Neutrophil (primary cell): Measurements from ENCODE around the gene GPR153.

Source experiments
- H3K27ac ChIP-seq: fragments of 200-600 bp; sonication (generic); 2 replicates; pipeline ENCODE4 v1.5.1; 2016; ENCODE audit warnings: mild to moderate bottlenecking, moderate library complexity
- H3K27me3 ChIP-seq: fragments of 200-600 bp; sonication (generic); 2 replicates; pipeline ENCODE4 v1.6.0; 2016; ENCODE audit warnings: mild to moderate bottlenecking
- H3K36me3 ChIP-seq: fragments of 200-600 bp; sonication (generic); 2 replicates; pipeline ENCODE4 v1.5.1; 2017
- H3K4me1 ChIP-seq, 2 experiments: fragments of 200-600 bp in 1 of 2; sonication (generic) in 1 of 2; 1 replicate in 1 of 2; 2 replicates in 1 of 2; pipeline versions ENCODE4 v1.5.1 to v1.6.1; 2013 to 2016; ENCODE audit warnings: low read depth in 1 of 2, low read length in 1 of 2, mild to moderate bottlenecking in 1 of 2, moderate library complexity in 1 of 2; ENCODE audit not compliant: control insufficient read depth in 1 of 2, insufficient read depth in 1 of 2
- H3K4me3 ChIP-seq, 2 experiments: fragments of 200-600 bp in 1 of 2; sonication (generic) in 1 of 2; 1 replicate in 1 of 2; 2 replicates in 1 of 2; pipeline ENCODE4 v1.5.1; 2013 to 2016; ENCODE audit warnings: low read depth in 1 of 2, low read length in 1 of 2, mild to moderate bottlenecking in 1 of 2, moderate library complexity in 1 of 2
- H3K9me3 ChIP-seq: fragments of 200-600 bp; sonication (generic); 2 replicates; pipeline ENCODE4 v1.5.1; 2016
- CTCF ChIP-seq: fragments of 200-600 bp; sonication (generic); IDR thresholded peaks from 2 replicates; pipeline ENCODE4 v1.5.1; 2016; ENCODE audit warnings: antibody characterized with exemption

Gene GPR153

GRCh38 chr1:6218375-6219164 lies 42.3 kb downstream of the GPR153 start:
- H3K27me3 ChIP-seq, result peaks cover 12% of the 10 kb centered on the region
- no peak for TF ChIP-seq CTCF
- no peak overlapping the region for H3K4me3 ChIP-seq
- no peaks in the 10 kb centered on the region for H3K9me3 ChIP-seq
- H3K4me1 ChIP-seq, result no peaks in the 10 kb centered on the region
- peaks cover 19% of the 10 kb centered on the region for H3K36me3 ChIP-seq
- no peak overlapping the region for H3K27ac ChIP-seq

- Histone ChIP-seq H3K27ac (no peak overlapping the region), H3K4me1 (peaks cover 10 to 13% of the 10 kb centered on the region in 2 experiments), H3K9me3 (no peaks in the 10 kb centered on the region), H3K27me3 (peaks cover 72% of the 10 kb centered on the region), H3K4me3 (no peak overlapping the region), H3K36me3 (no peaks in the 10 kb centered on the region)
- no peak for TF ChIP-seq CTCF
Observed at GRCh38 chr1:6212193-6212959, 48.5 kb downstream of the GPR153 start.

- no peak overlapping the region for H3K27ac ChIP-seq
- no peak for TF ChIP-seq CTCF
- H3K9me3 ChIP-seq, result no peaks in the 10 kb centered on the region
- peaks cover 10 to 13% of the 10 kb centered on the region in 2 experiments for H3K4me1 ChIP-seq
- no peaks in the 10 kb centered on the region for H3K36me3 ChIP-seq
- no peak overlapping the region for H3K4me3 ChIP-seq
- peaks cover 73% of the 10 kb centered on the region for H3K27me3 ChIP-seq
Observed at GRCh38 chr1:6211731-6212130, 49.2 kb downstream of the GPR153 start.

- Histone ChIP-seq H3K36me3 (no peaks in the 10 kb centered on the region), H3K4me1 (peaks cover 16 to 22% of the 10 kb centered on the region in 2 experiments), H3K27ac (no peak overlapping the region), H3K9me3 (no peaks in the 10 kb centered on the region), H3K27me3 (peaks cover 83% of the 10 kb centered on the region), H3K4me3 (no peak overlapping the region)
- TF ChIP-seq CTCF, result no peak
Observed at GRCh38 chr1:6210591-6211355, 50.1 kb downstream of the GPR153 start.
